ENCODE measurements around the gene ZNF536. TPM values are rescaled to one million over a fixed set of nuclear protein-coding genes. Genes with fewer than 3 reads are reported as not detected.

ZNF536 gene
- total and polyA plus RNA-seq, 2 of the 4 experiments (the other 2 are of a cell fraction) = not detected

- in situ Hi-C loops (cut with MboI; ENCODE audit: low sequenced_read_pairs) = no loop called here
- Histone ChIP-seq H4K5ac (ENCODE audit: low read depth, low read length) (no peak overlapping the region), H3K79me1 (ENCODE audit: low read depth in 1 of 2, low read length in 2 of 2) (no peaks in the 10 kb centered on the region), H3K4me3 (ENCODE audit: insufficient read depth, low read depth, low read length) (no peak overlapping the region), H3K18ac (ENCODE audit: low read depth, low read length) (no peak overlapping the region), H3K4me2 (ENCODE audit: low read depth, low read length) (no peak overlapping the region), H3K36me3 (ENCODE audit: control insufficient read depth, insufficient read depth, low read length) (no peaks in the 10 kb centered on the region), H2AFZ (replicated peaks; ENCODE audit: low read length, poor library complexity) (no peak overlapping the region), H3K14ac (replicated peaks; ENCODE audit: low read depth, low read length) (no peak overlapping the region), H3K9me3 (ENCODE audit: control insufficient read depth, insufficient read depth, low read length) (peaks cover 35% of the 10 kb centered on the region), H2BK5ac (ENCODE audit: low read depth, low read length, poor library complexity, severe bottlenecking) (no peak overlapping the region), H2AK5ac (ENCODE audit: low read depth, low read length) (no peak overlapping the region), H4K8ac (ENCODE audit: low read depth in 2 of 2, low read length in 2 of 2) (no peak overlapping the region), H4K20me1 (ENCODE audit: insufficient read depth, low read length) (no peaks in the 10 kb centered on the region), H4K91ac (ENCODE audit: insufficient read depth, low read depth, low read length) (no peak overlapping the region), H3K27me3 (ENCODE audit: control insufficient read depth, insufficient read depth, low read length) (no peaks in the 10 kb centered on the region), H3K27ac (ENCODE audit: insufficient read depth, low read length) (no peak overlapping the region), H2BK15ac (ENCODE audit: low read depth, low read length) (no peak overlapping the region), H3K23ac (ENCODE audit: low read depth, low read length) (no peak overlapping the region), H3K4ac (ENCODE audit: low read depth, low read length) (no peak overlapping the region), H2BK20ac (ENCODE audit: low read depth, low read length) (no peak overlapping the region), H2AK9ac (replicated peaks; ENCODE audit: low read depth, low read length, poor library complexity) (no peak overlapping the region), H3K56ac (ENCODE audit: extremely low read depth, insufficient read depth, low read length) (no peak overlapping the region), H3K9ac (ENCODE audit: low read depth, low read length) (no peak overlapping the region), H2BK120ac (ENCODE audit: low read depth, low read length) (no peak overlapping the region), H3K4me1 (ENCODE audit: control insufficient read depth, insufficient read depth, low read length) (no peaks in the 10 kb centered on the region), H3K9me1 (ENCODE audit: insufficient read depth, low read length) (no peaks in the 10 kb centered on the region)
- BruUV-seq (replicated peaks) = no TSS peak
- intact Hi-C loops (cut with micrococcal nuclease) = no loop called here
- dilution Hi-C loops (cut with HindIII; ENCODE audit: low sequenced_read_pairs, unreplicated experiment) = no loop called here
- CTCF ChIA-PET = no interaction called here
- POLR2A ChIA-PET (ENCODE audit: unreplicated experiment) = no interaction called here
- DNase-seq (no peak), ATAC-seq (ENCODE audit: low read depth) (no peak)
- TF ChIP-seq, protein P1, sequence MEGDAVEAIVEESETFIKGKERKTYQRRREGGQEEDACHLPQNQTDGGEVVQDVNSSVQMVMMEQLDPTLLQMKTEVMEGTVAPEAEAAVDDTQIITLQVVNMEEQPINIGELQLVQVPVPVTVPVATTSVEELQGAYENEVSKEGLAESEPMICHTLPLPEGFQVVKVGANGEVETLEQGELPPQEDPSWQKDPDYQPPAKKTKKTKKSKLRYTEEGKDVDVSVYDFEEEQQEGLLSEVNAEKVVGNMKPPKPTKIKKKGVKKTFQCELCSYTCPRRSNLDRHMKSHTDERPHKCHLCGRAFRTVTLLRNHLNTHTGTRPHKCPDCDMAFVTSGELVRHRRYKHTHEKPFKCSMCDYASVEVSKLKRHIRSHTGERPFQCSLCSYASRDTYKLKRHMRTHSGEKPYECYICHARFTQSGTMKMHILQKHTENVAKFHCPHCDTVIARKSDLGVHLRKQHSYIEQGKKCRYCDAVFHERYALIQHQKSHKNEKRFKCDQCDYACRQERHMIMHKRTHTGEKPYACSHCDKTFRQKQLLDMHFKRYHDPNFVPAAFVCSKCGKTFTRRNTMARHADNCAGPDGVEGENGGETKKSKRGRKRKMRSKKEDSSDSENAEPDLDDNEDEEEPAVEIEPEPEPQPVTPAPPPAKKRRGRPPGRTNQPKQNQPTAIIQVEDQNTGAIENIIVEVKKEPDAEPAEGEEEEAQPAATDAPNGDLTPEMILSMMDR (conservative IDR thresholded peaks at IDR 0.05; ENCODE audit: low read depth, low read length) = no peak
- TF ChIP-seq MAZ (IDR thresholded peaks at IDR 0.05; ENCODE audit: borderline replicate concordance, low read depth, low read length) = no peak
- no peak for TF ChIP-seq MXI1 (IDR thresholded peaks at IDR 0.05; ENCODE audit: borderline replicate concordance, low read depth, low read length)
- no peak for TF ChIP-seq CHD1 (IDR thresholded peaks at IDR 0.05; ENCODE audit: low read depth, low read length)
- WGBS, 2 experiments (ENCODE audit: extremely low coverage in 2 of 2, insufficient read length in 1 of 2) = no CpG with 5 or more reads among the region's 6 CpGs
Observed at GRCh38 chr19:30546332-30546731, 174.1 kb downstream of the ZNF536 start.

Measured in IMR-90 (cell line).